GM19328 (cell line): ENCODE data around the gene HOXC10.

Source experiments
- ATAC-seq: cut with Tn5 transposase; IDR thresholded peaks from one replicate; pipeline ENCODE4 v1.9.1; 2021; ENCODE audit warnings: mild to moderate bottlenecking, moderate library complexity; ENCODE audit not compliant: unreplicated experiment

The HOXC10 gene

GRCh38 chr12:53976823-53977595, 7.9 kb upstream of the HOXC10 start:
- ATAC-seq = no peak

- ATAC-seq = no peak
Observed at GRCh38 chr12:53977596-53978445, 7.1 kb upstream of the HOXC10 start.

GRCh38 chr12:53978477-53979356, 6.2 kb upstream of the HOXC10 start:
- no peak for ATAC-seq

- ATAC-seq = no peak
Observed at GRCh38 chr12:53980104-53980801, 4.7 kb upstream of the HOXC10 start.

GRCh38 chr12:53980802-53981496, 4.0 kb upstream of the HOXC10 start:
- no peak for ATAC-seq

- ATAC-seq = no peak
Observed at GRCh38 chr12:53981634-53982565, 3.0 kb upstream of the HOXC10 start.

GRCh38 chr12:53982648-53983567, 2.0 kb upstream of the HOXC10 start:
- ATAC-seq = no peak

- no peak for ATAC-seq
Observed at GRCh38 chr12:53983568-53983949, 1.4 kb upstream of the HOXC10 start.

GRCh38 chr12:53983950-53984572, 885 bp upstream of the HOXC10 start:
- ATAC-seq = no peak

GRCh38 chr12:53985692-53985993, 697 bp downstream of the HOXC10 start:
- no peak for ATAC-seq

- ATAC-seq = no peak
Observed at GRCh38 chr12:53985994-53986685, 1.2 kb downstream of the HOXC10 start.

GRCh38 chr12:53986686-53987483, 1.9 kb downstream of the HOXC10 start:
- no peak for ATAC-seq

- no peak for ATAC-seq
Observed at GRCh38 chr12:53987787-53988230, 2.9 kb downstream of the HOXC10 start.

GRCh38 chr12:53988541-53989226, 3.7 kb downstream of the HOXC10 start:
- ATAC-seq = no peak
